Adrenal gland (tissue), 5 donors: ENCODE data around the gene STARD5.

Source experiments
- POLR2A ChIP-seq, 2 donors: fragments of 450-650 bp; IDR thresholded peaks; one replicate each; pipeline ENCODE4 v1.6.1; 2017; ENCODE audit warnings: antibody characterized with exemption in 2 of 2, mild to moderate bottlenecking in 2 of 2, moderate library complexity in 1 of 2
- TF ChIP-seq, protein P1 (sequence below), 6 experiments: fragments of 450-650 bp in 4 of 6; fragments of 200-600 bp in 2 of 6; sonication (generic) in 1 of 6; IDR thresholded peaks; 1 replicate in 5 of 6; 2 replicates in 1 of 6; pipeline versions ENCODE4 v1.5.1 to v1.8.0; 2016 to 2021; ENCODE audit warnings: antibody characterized with exemption in 6 of 6, mild to moderate bottlenecking in 2 of 6, moderate library complexity in 1 of 6
- donor health status: DM: no; HTN: no; CAD: no.

DNA sequence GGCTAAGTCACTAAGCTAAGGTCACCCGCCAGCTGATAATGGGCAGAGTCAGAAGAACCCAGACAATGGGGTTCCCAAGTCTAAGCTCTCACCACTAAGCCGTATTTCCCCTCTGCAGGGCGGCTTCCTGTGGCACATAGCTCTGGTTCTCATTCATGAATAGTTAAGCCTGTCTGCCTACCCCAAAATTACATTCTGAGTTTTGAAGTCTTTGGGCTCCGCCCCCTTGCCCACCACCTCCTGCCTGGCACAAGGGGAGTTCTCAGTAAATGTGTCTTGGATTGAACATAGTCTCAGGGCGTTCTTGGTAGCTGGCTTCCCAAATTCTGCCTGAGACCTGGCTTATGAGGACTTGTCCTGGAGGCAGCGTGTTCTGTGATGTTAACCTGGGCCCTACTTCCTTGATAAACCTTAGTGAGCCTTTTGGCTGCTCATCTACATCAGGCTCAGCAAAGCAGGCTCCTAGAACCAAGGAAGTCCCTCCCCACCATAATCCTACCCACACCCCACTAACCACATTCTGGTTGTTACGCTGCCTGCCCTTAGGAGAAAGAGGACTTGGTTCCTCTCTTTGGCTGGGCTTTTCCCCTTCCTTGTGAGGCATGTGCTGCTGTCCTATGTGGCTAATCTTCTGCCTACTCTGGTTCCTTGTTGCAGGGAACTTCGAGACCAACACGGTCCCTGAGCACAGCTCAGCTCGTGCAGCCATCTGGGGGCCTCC lies 54.9 kb downstream of the STARD5 start:
- TF ChIP-seq, protein P1, sequence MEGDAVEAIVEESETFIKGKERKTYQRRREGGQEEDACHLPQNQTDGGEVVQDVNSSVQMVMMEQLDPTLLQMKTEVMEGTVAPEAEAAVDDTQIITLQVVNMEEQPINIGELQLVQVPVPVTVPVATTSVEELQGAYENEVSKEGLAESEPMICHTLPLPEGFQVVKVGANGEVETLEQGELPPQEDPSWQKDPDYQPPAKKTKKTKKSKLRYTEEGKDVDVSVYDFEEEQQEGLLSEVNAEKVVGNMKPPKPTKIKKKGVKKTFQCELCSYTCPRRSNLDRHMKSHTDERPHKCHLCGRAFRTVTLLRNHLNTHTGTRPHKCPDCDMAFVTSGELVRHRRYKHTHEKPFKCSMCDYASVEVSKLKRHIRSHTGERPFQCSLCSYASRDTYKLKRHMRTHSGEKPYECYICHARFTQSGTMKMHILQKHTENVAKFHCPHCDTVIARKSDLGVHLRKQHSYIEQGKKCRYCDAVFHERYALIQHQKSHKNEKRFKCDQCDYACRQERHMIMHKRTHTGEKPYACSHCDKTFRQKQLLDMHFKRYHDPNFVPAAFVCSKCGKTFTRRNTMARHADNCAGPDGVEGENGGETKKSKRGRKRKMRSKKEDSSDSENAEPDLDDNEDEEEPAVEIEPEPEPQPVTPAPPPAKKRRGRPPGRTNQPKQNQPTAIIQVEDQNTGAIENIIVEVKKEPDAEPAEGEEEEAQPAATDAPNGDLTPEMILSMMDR (IDR thresholded peaks at IDR 0.05) = no peak
- no peak for TF ChIP-seq POLR2A (IDR thresholded peaks at IDR 0.05)
